MCF 10A (cell line): ENCODE data around the gene ASTN2. TPM values are rescaled to one million over a fixed set of nuclear protein-coding genes. Genes with fewer than 3 reads are reported as not detected.
"Not testable (repeated sequence)": the region's sequence is repeated elsewhere in the genome, so short reads cannot be mapped to it uniquely, and the experiment has no call there.

Experiments
- BruUV-seq: library from RNA; stranded (reverse); fragments of 400-500 nt; replicated peaks from 2 replicates; lab custom pipeline; 2021; lab: Mats Ljungman, UMichigan
- CTCF ChIA-PET: fragments of 300-600 bp; sonication (Branson Sonifier 250); formaldehyde crosslinking; extraction: SDS; loops from one replicate; lab custom pipeline; 2021; ENCODE audit warnings: antibody characterized with exemption, inconsistent platforms; lab: Yijun Ruan, JAX
- POLR2A ChIA-PET: fragments of 300-600, 350-650 bp; sonication (Branson Sonifier 250); formaldehyde crosslinking; extraction: SDS; loops from one replicate; lab custom pipeline; 2020; ENCODE audit warnings: antibody characterized with exemption, inconsistent platforms; lab: Yijun Ruan, JAX
- DNase-seq: peaks from one replicate; pipeline ENCODE4 v3.0.0-alpha.2; 2018; ENCODE audit not compliant: unreplicated experiment
- H3K27ac Mint-ChIP-seq: one replicate; pipeline ENCODE4 v1.8.0; 2022; ENCODE audit warnings: mild to moderate bottlenecking, low read depth, mixed read lengths; ENCODE audit not compliant: unreplicated experiment
- H3K27me3 Mint-ChIP-seq: one replicate; pipeline ENCODE4 v1.8.0; 2022; ENCODE audit warnings: mixed read lengths; ENCODE audit not compliant: insufficient read depth, unreplicated experiment
- H3K36me3 Mint-ChIP-seq: one replicate; pipeline ENCODE4 v1.8.0; 2022; ENCODE audit warnings: mild to moderate bottlenecking, moderate library complexity, mixed read lengths; ENCODE audit not compliant: insufficient read depth, unreplicated experiment
- H3K4me1 Mint-ChIP-seq: one replicate; pipeline ENCODE4 v1.8.0; 2022; ENCODE audit warnings: mixed read lengths; ENCODE audit not compliant: insufficient read depth, unreplicated experiment
- H3K4me3 Mint-ChIP-seq: one replicate; pipeline ENCODE4 v1.8.0; 2022; ENCODE audit warnings: mild to moderate bottlenecking, moderate library complexity, mixed read lengths; ENCODE audit not compliant: unreplicated experiment
- H3K9me3 Mint-ChIP-seq: one replicate; pipeline ENCODE4 v1.8.0; 2022; ENCODE audit warnings: mixed read lengths; ENCODE audit not compliant: unreplicated experiment
- intact Hi-C: fragments of 100-400 bp; cut with micrococcal nuclease; formaldehyde crosslinking; loops from 2 replicates; pipeline ENCODE4 v1.14.1; 2022
- total RNA-seq: library from RNA; stranded (reverse); gene quantifications from 2 replicates; pipeline ENCODE4 v1.2.3, GENCODE V29; 2022
- TF ChIP-seq, protein P1 (sequence below): fragments of 200-600 bp; IDR thresholded peaks from one replicate; pipeline ENCODE4 v1.8.0; 2022; ENCODE audit warnings: antibody characterized with exemption, mild to moderate bottlenecking; ENCODE audit not compliant: unreplicated experiment

ASTN2 gene
- total RNA-seq, 1 experiment from 2014 or later = 1.8 TPM

- intact Hi-C loops = no loop called here
- TF ChIP-seq, protein P1, sequence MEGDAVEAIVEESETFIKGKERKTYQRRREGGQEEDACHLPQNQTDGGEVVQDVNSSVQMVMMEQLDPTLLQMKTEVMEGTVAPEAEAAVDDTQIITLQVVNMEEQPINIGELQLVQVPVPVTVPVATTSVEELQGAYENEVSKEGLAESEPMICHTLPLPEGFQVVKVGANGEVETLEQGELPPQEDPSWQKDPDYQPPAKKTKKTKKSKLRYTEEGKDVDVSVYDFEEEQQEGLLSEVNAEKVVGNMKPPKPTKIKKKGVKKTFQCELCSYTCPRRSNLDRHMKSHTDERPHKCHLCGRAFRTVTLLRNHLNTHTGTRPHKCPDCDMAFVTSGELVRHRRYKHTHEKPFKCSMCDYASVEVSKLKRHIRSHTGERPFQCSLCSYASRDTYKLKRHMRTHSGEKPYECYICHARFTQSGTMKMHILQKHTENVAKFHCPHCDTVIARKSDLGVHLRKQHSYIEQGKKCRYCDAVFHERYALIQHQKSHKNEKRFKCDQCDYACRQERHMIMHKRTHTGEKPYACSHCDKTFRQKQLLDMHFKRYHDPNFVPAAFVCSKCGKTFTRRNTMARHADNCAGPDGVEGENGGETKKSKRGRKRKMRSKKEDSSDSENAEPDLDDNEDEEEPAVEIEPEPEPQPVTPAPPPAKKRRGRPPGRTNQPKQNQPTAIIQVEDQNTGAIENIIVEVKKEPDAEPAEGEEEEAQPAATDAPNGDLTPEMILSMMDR = no peak
- no TSS peak for BruUV-seq
- ChIA-PET POLR2A (no interaction called here), CTCF (no interaction called here)
- no peaks in the 10 kb centered on the region for H3K27me3 Mint-ChIP-seq
- H3K4me1 Mint-ChIP-seq = peaks cover 55% of the 10 kb centered on the region
- no peaks in the 10 kb centered on the region for H3K9me3 Mint-ChIP-seq
- H3K4me3 Mint-ChIP-seq = no peak overlapping the region
- no peak for DNase-seq
- H3K36me3 Mint-ChIP-seq = peaks cover 6% of the 10 kb centered on the region
- H3K27ac Mint-ChIP-seq = no peak overlapping the region
These were observed 723.2 kb downstream of the ASTN2 start for GRCh38 chr9:116691607-116692006.

DNA sequence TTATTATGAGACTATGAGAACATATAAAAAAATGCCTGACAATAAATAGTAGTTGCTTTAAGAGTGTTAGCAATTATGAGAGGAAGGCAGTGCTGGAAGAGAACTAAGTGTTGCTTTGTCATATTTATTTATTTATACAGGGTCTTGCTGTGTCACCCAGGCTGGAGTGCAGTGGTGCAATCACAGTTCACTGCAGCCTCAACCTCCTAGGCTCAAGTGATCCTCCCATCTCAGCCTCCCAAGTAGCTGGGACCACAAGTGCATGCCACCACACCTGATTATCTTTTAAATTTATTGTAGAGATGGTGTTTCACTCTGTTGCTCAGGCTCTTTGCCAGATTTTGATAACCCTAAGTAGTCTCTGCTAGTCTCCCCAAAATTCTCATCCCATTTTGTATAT is 724.1 kb downstream of the ASTN2 start:
- POLR2A ChIA-PET = interaction anchor here (0.6 kb wide), 1 partner anchor 14 kb away, joined by 4 read pairs; no protein-coding TSS in a partner anchor
- H3K4me3 Mint-ChIP-seq, BruUV-seq, H3K27ac Mint-ChIP-seq, H3K36me3 Mint-ChIP-seq, H3K27me3 Mint-ChIP-seq, intact Hi-C loops, DNase-seq, H3K9me3 Mint-ChIP-seq: not testable (repeated sequence)
- H3K4me1 Mint-ChIP-seq = peaks cover 52% of the 10 kb centered on the region
- CTCF ChIA-PET = interaction anchor here (1.0 kb wide), 1 partner anchor 165 kb away, joined by 3 read pairs; no protein-coding TSS in a partner anchor

- Mint-ChIP-seq H3K9me3 (no peaks in the 10 kb centered on the region), H3K4me3 (peak overlapping the region; percentile 15), H3K27ac (peak overlapping the region; percentile 49), H3K36me3 (peaks cover 3% of the 10 kb centered on the region), H3K4me1 (peaks cover 50% of the 10 kb centered on the region), H3K27me3 (no peaks in the 10 kb centered on the region)
- DNase-seq = no peak
- no TSS peak for BruUV-seq
- intact Hi-C loops = no loop called here
- POLR2A ChIA-PET = interaction anchor here (1.4 kb wide), 1 partner anchor 9 kb away, joined by 6 read pairs; no protein-coding TSS in a partner anchor
- TF ChIP-seq, protein P1 = no peak
- CTCF ChIA-PET = no interaction called here
These were observed 725.3 kb downstream of the ASTN2 start for GRCh38 chr9:116689486-116690032.

DNA sequence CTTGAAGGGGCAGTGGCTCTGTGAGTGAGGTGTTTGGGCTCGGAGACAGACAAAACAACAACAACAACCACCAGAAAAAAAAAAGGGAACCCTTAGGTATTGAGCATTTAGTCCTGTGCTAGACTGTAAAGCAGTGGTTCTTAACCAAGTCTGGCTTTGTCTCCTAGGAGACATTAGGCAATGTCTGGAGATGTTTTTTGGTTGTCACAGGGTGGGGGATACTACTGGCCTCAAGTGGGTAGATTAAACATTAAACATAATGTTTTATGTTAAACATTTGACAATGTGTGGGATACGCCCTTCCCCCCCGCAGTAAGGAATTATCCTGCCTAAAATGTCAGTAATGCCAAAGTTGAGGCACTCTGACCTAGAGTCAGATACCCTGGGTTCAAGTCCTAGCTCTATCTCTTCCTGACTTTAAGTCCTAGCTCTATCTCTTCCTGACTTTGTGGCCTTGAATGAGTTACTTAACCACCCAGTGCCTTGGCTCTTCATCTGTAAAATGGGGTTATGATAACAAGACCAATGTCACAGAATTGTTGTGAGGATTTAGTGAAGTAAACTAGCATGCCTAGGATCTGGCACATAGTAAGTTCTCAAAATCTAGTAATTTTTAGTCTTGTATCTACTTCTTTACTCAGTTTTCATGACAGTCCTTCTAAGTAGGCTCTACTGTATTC is 725.9 kb downstream of the ASTN2 start:
- Mint-ChIP-seq H3K4me3 (peak overlapping the region; percentile 87), H3K36me3 (no peaks in the 10 kb centered on the region), H3K27ac (peak overlapping the region; percentile 84), H3K4me1 (peaks cover 50% of the 10 kb centered on the region), H3K27me3 (no peaks in the 10 kb centered on the region), H3K9me3 (no peaks in the 10 kb centered on the region)
- POLR2A ChIA-PET = interaction anchor here (0.5 to 1.4 kb wide), 2 partner anchors 10 to 956 kb away, joined by 3 to 6 read pairs; no protein-coding TSS in a partner anchor
- DNase-seq = no peak
- TF ChIP-seq, protein P1 = no peak
- CTCF ChIA-PET = no interaction called here
- intact Hi-C loops = no loop called here
- BruUV-seq = no TSS peak
